IMR-90 (cell line): ENCODE results near the gene PHC2. TPM values are rescaled to one million over a fixed set of nuclear protein-coding genes. Genes with fewer than 3 reads are reported as not detected.

Source experiments
- ATAC-seq: fragments of 200-7000 bp; cut with Tn5 transposase; 2 replicates; pipeline ENCODE4 v1.9.1; 2020; ENCODE audit warnings: low read depth, mild to moderate bottlenecking, moderate library complexity
- BruUV-seq: library from RNA; stranded (reverse); fragments of 400-500 nt; replicated peaks from 2 replicates; lab custom pipeline; 2021; lab: Mats Ljungman, UMichigan
- CTCF ChIA-PET: fragments of 300-600 bp; formaldehyde crosslinking; extraction: SDS; loops from one replicate; lab custom pipeline; 2021; ENCODE audit warnings: antibody characterized with exemption; lab: Yijun Ruan, JAX
- POLR2A ChIA-PET: fragments of 300-600 bp; sonication (Branson Sonifier 250); formaldehyde crosslinking; loops from one replicate; lab custom pipeline; 2022; ENCODE audit warnings: antibody characterized with exemption; ENCODE audit not compliant: unreplicated experiment; lab: Charles Lee
- DNase-seq: peaks from one replicate; pipeline ENCODE4 v3.0.0; 2013
- H2AFZ ChIP-seq: replicated peaks from 2 replicates; pipeline ENCODE3; 2013; ENCODE audit warnings: low read length, mild to moderate bottlenecking; ENCODE audit not compliant: poor library complexity
- H2AK5ac ChIP-seq: 2 replicates; pipeline ENCODE4 v1.6.1; 2013; ENCODE audit warnings: low read depth, low read length, inconsistent platforms
- H2AK9ac ChIP-seq: replicated peaks from 2 replicates; pipeline ENCODE3; 2013; ENCODE audit warnings: mild to moderate bottlenecking, low read depth, low read length, moderate library complexity; ENCODE audit not compliant: poor library complexity
- H2BK120ac ChIP-seq: 2 replicates; pipeline ENCODE4 v1.6.1; 2013; ENCODE audit warnings: low read depth, low read length, inconsistent platforms
- H2BK15ac ChIP-seq: 3 replicates; pipeline ENCODE4 v1.6.1; 2013; ENCODE audit warnings: low read depth, low read length, inconsistent platforms
- H2BK20ac ChIP-seq: 2 replicates; pipeline ENCODE4 v1.6.1; 2013; ENCODE audit warnings: low read depth, mild to moderate bottlenecking, inconsistent platforms, low read length, moderate library complexity
- H2BK5ac ChIP-seq: 2 replicates; pipeline ENCODE4 v1.6.1; 2013; ENCODE audit warnings: mild to moderate bottlenecking, low read depth, low read length, inconsistent platforms; ENCODE audit not compliant: poor library complexity, severe bottlenecking
- H3K14ac ChIP-seq: replicated peaks from 2 replicates; pipeline ENCODE4 v1.6.1; 2013; ENCODE audit warnings: low read depth, low read length, inconsistent platforms
- H3K18ac ChIP-seq: 2 replicates; pipeline ENCODE4 v1.6.1; 2013; ENCODE audit warnings: low read depth, low read length, control low read depth
- H3K23ac ChIP-seq: 2 replicates; pipeline ENCODE4 v1.6.1; 2013; ENCODE audit warnings: low read depth, low read length, inconsistent platforms
- H3K27ac ChIP-seq: 2 replicates; pipeline ENCODE4 v1.5.1; 2013; ENCODE audit warnings: mild to moderate bottlenecking, control low read depth, low read length; ENCODE audit not compliant: insufficient read depth
- H3K27me3 ChIP-seq: 2 replicates; pipeline ENCODE4 v1.6.1; 2013; ENCODE audit warnings: low read length; ENCODE audit not compliant: control insufficient read depth, insufficient read depth
- H3K36me3 ChIP-seq: 2 replicates; pipeline ENCODE4 v1.6.1; 2013; ENCODE audit warnings: low read length, mixed read lengths; ENCODE audit not compliant: control insufficient read depth, insufficient read depth
- H3K4ac ChIP-seq: 2 replicates; pipeline ENCODE4 v1.6.1; 2013; ENCODE audit warnings: low read depth, low read length, inconsistent platforms
- H3K4me1 ChIP-seq: 2 replicates; pipeline ENCODE4 v1.6.1; 2013; ENCODE audit warnings: low read length, mixed read lengths; ENCODE audit not compliant: control insufficient read depth, insufficient read depth
- H3K4me2 ChIP-seq: 2 replicates; pipeline ENCODE4 v1.6.1; 2013; ENCODE audit warnings: low read depth, mild to moderate bottlenecking, control low read depth, low read length, moderate library complexity
- H3K4me3 ChIP-seq: 2 replicates; pipeline ENCODE4 v1.5.1; 2013; ENCODE audit warnings: low read depth, mild to moderate bottlenecking, control low read depth, low read length, moderate library complexity; ENCODE audit not compliant: insufficient read depth
- H3K56ac ChIP-seq: 2 replicates; pipeline ENCODE4 v1.6.1; 2013; ENCODE audit warnings: low read length, inconsistent platforms; ENCODE audit not compliant: insufficient read depth; ENCODE audit errors: extremely low read depth
- H3K79me1 ChIP-seq, 2 experiments: 2 replicates each; pipeline ENCODE4 v1.6.1; 2013; ENCODE audit warnings: low read length in 2 of 2, inconsistent platforms in 1 of 2, low read depth in 1 of 2
- H3K9ac ChIP-seq: 2 replicates; pipeline ENCODE4 v1.6.1; 2013; ENCODE audit warnings: low read depth, low read length, control low read depth
- H3K9me1 ChIP-seq: 2 replicates; pipeline ENCODE4 v1.6.1; 2013; ENCODE audit warnings: low read length, inconsistent platforms; ENCODE audit not compliant: insufficient read depth
- H3K9me3 ChIP-seq: 2 replicates; pipeline ENCODE4 v1.6.1; 2013; ENCODE audit warnings: low read length; ENCODE audit not compliant: control insufficient read depth, insufficient read depth
- H4K20me1 ChIP-seq: 2 replicates; pipeline ENCODE4 v1.6.1; 2013; ENCODE audit warnings: low read length, inconsistent platforms; ENCODE audit not compliant: insufficient read depth
- H4K5ac ChIP-seq: 2 replicates; pipeline ENCODE4 v1.6.1; 2013; ENCODE audit warnings: mild to moderate bottlenecking, low read depth, low read length, control low read depth
- H4K8ac ChIP-seq, 2 experiments: 2 replicates each; pipeline ENCODE4 v1.6.1; 2013; ENCODE audit warnings: low read depth in 2 of 2, low read length in 2 of 2, control low read depth in 1 of 2, inconsistent platforms in 1 of 2
- H4K91ac ChIP-seq: 2 replicates; pipeline ENCODE4 v1.6.1; 2013; ENCODE audit warnings: low read depth, low read length, inconsistent platforms; ENCODE audit not compliant: insufficient read depth
- USF2 ChIP-seq: fragments of 150-350 bp; IDR thresholded peaks from 2 replicates; pipeline ENCODE4 v1.6.1; 2017; ENCODE audit warnings: mild to moderate bottlenecking, antibody characterized with exemption, low read length, low read depth
- WGBS, 2 experiments: methylation state at CpG; one replicate each; pipeline versions ENCODE4 v1.1.5 to v1.1.7; 2013; ENCODE audit warnings: missing lambda C conversion rate in 2 of 2; ENCODE audit not compliant: insufficient read length in 1 of 2; ENCODE audit errors: extremely low coverage in 2 of 2; 5-methylcytosine and 5-hydroxymethylcytosine counted together
- dilution Hi-C: fragments of 300-500 bp; cut with HindIII; formaldehyde crosslinking; loops from one replicate; pipeline ENCODE4 v1.14.3; 2018; ENCODE audit warnings: low sequenced_read_pairs; ENCODE audit not compliant: unreplicated experiment
- in situ Hi-C: fragments of 300-500 bp; cut with MboI; formaldehyde crosslinking; loops from 3 replicates; pipeline ENCODE4 v1.14.3; 2019; ENCODE audit warnings: low sequenced_read_pairs, inconsistent platforms, mixed read lengths
- intact Hi-C: fragments of 100-400 bp; cut with micrococcal nuclease; formaldehyde crosslinking; loops from 2 replicates; pipeline ENCODE4 v1.10.0; 2022
- polyA plus RNA-seq, 3 experiments: library from polyadenylated mRNA; depleted of rRNA; stranded (reverse); fragments of >200 nt; gene quantifications; 2 replicates each; pipeline ENCODE4 v1.2.3, GENCODE V29; 2012; ENCODE audit warnings: low replicate concordance in 1 of 3
- total RNA-seq: library from RNA; depleted of rRNA; stranded (reverse); fragments of >200 nt; gene quantifications from 2 replicates; pipeline ENCODE4 v1.2.3, GENCODE V29; 2012

Gene PHC2
- total and polyA plus RNA-seq, 2 of the 4 experiments (the other 2 are of a cell fraction), result 46.4 to 98.1 TPM

GRCh38 chr1:33329600-33330305 lies 101.1 kb downstream of the PHC2 start:
- Histone ChIP-seq H4K91ac (no peak overlapping the region), H2AK5ac (no peak overlapping the region), H3K4me3 (no peak overlapping the region), H2AK9ac (no peak overlapping the region), H3K56ac (no peak overlapping the region), H3K23ac (no peak overlapping the region), H3K9ac (no peak overlapping the region), H3K27me3 (no peaks in the 10 kb centered on the region), H2BK20ac (no peak overlapping the region), H3K36me3 (peaks cover 87% of the 10 kb centered on the region), H3K9me3 (no peaks in the 10 kb centered on the region), H3K18ac (no peak overlapping the region), H2BK5ac (no peak overlapping the region), H3K9me1 (peaks cover 27% of the 10 kb centered on the region), H3K4me2 (no peak overlapping the region), H3K4me1 (peaks cover 30% of the 10 kb centered on the region), H2BK15ac (no peak overlapping the region), H4K5ac (no peak overlapping the region), H4K8ac (no peak overlapping the region), H3K4ac (no peak overlapping the region), H3K14ac (0 out of 2 replicates have a peak overlapping the region, but pooled peaks have one; percentile 1), H4K20me1 (peaks cover 90% of the 10 kb centered on the region), H3K27ac (no peak overlapping the region), H3K79me1 (peaks cover 60 to 93% of the 10 kb centered on the region in 2 experiments), H2BK120ac (no peak overlapping the region), H2AFZ (no peak overlapping the region)
- no TSS peak for BruUV-seq
- TF ChIP-seq USF2, result no peak
- DNase-seq, result no peak
- ChIA-PET POLR2A (no interaction called here), CTCF (interaction anchor here (0.9 to 1.0 kb wide), 2 partner anchors 9 to 13 kb away, joined by 3 read pairs; no protein-coding TSS in a partner anchor)
- dilution Hi-C loops (no loop called here), intact Hi-C loops (loop anchor here (5.0 kb wide), 1 partner anchor 38 kb away; no protein-coding TSS in a partner anchor), in situ Hi-C loops (no loop called here)
- no peak for ATAC-seq
- 89% methylated on average over 8 of the region's 19 CpGs; no CpG with 5 or more reads in 1 of the 2 experiments for WGBS, 2 experiments
